BLaER1 treated with 17β-estradiol and CSF1 and Interleukin-3, amounts not matched to agents 10 nM and 100 nM (cell line): ENCODE data around the gene ACVR1B.

Experiments
- H3K27ac ChIP-seq, 11 experiments: shearing (Covaris generic); formaldehyde crosslinking; 2 replicates each; pipeline ENCODE4 v1.8.1; 2022
- H3K27me3 ChIP-seq, 11 experiments: shearing (Covaris generic); formaldehyde crosslinking; 2 replicates each; pipeline ENCODE4 v1.8.1; 2022
- H3K36me3 ChIP-seq, 11 experiments: shearing (Covaris generic); formaldehyde crosslinking; 2 replicates each; pipeline ENCODE4 v1.8.1; 2022
- H3K4me1 ChIP-seq, 10 experiments: shearing (Covaris generic); formaldehyde crosslinking; 2 replicates each; pipeline ENCODE4 v1.8.1; 2022
- H3K4me2 ChIP-seq, 11 experiments: shearing (Covaris generic); formaldehyde crosslinking; 2 replicates each; pipeline ENCODE4 v1.8.1; 2022
- H3K4me3 ChIP-seq, 10 experiments: shearing (Covaris generic); formaldehyde crosslinking; 2 replicates each; pipeline ENCODE4 v1.8.1; 2022
- H3K9ac ChIP-seq, 11 experiments: shearing (Covaris generic); formaldehyde crosslinking; 2 replicates each; pipeline ENCODE4 v1.8.1; 2022
- H3K9me3 ChIP-seq, 11 experiments: shearing (Covaris generic); formaldehyde crosslinking; replicated peaks in 1 of 11; 2 replicates each; pipeline ENCODE4 v1.8.1; 2022
- H4K20me1 ChIP-seq, 11 experiments: shearing (Covaris generic); formaldehyde crosslinking; 2 replicates each; pipeline ENCODE4 v1.8.1; 2022
- Cebpa-rat ChIP-seq, 11 experiments: shearing (Covaris generic); IDR thresholded peaks; 2 replicates each; pipeline ENCODE4 v1.8.1; 2022

Gene ACVR1B

DNA sequence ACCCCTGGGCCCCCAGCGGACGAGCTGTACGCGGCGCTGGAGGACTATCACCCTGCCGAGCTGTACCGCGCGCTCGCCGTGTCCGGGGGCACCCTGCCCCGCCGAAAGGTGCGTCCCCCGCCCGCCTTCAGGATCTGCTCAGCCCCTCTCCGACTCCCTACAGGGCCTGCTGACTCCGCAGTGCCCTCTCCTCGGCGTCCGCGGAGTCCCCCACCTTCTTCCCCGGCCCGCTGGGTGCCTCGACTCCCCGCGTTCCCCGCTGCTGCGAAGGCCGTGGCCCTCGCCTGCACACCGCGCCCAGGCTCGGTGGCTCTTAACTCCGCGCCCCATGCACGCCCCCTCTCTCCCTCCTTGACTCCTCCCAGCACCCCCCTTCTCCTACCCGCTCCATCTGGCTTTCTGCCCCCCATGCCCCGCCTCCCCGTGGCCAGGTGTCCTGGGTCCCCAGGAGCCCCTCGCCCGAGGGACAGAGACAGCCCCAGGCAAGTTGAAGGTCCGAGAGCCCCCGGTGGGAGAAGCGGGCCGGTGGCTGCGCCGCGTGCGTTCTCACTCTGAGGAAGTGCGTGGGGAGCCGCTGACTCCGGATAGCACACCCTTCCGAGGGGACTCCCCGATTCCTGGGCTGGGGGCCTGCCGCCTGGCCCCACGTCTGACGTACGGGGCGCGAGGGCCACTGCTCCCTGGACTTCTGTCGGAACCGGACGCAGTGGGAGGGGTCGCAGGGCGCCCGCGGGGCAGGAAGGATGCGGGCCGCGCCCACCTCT is 55.8 kb downstream of the ACVR1B start:
- peak overlapping the region; percentile 92 to 99 (median 97) for H3K4me2 ChIP-seq

DNA sequence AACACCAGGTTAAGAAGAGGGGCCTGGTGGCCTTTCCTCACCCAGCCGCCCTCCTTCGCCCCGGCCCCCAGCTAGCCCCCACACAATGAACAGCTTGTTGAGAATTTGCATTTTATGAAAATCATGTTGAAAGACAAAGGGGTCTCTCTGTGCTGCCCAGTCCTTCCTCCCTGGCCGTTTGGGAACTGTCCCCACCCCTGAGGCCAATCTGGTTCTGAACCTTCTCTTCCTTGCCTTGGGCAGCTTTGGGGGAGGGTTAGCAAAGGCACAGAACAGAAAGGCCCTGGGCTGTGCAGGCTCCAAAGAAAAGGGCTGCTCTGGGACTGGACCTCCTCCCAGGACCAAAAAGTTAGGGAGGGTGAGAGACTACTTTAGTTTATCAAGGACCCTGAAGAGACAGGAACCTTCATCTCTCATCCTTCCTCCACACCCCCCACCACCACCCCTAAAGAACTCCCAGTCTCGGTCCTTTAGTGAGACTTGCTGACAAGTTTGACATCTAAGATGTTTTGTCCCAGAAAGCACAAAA is 56.5 kb downstream of the ACVR1B start:
- peak overlapping the region; percentile 79 to 96 (median 92) for H3K4me3 ChIP-seq

More for the DNA sequence above, 55.8 kb downstream of the ACVR1B start:
- TF ChIP-seq Cebpa-rat (IDR thresholded peaks at IDR 0.05) = no peak
- Histone ChIP-seq H3K4me1 (peaks cover 71 to 80% (median 79%) of the 10 kb centered on the region in 10 experiments), H3K27me3 (peaks cover 0 to 27% (median 20%) of the 10 kb centered on the region in 11 experiments; a peak in 15 of 22 replicates), H3K9ac (peak overlapping the region; percentile 86 to 97 (median 93)), H3K9me3 (no peaks in the 10 kb centered on the region), H3K27ac (peak overlapping the region; percentile 77 to 92 (median 86)), H3K36me3 (peaks cover 18 to 38% (median 22%) of the 10 kb centered on the region in 11 experiments), H3K4me3 (peak overlapping the region; percentile 79 to 96 (median 92)), H4K20me1 (peaks cover 7 to 83% (median 48%) of the 10 kb centered on the region in 11 experiments; a peak in 19 of 22 replicates)

DNA sequence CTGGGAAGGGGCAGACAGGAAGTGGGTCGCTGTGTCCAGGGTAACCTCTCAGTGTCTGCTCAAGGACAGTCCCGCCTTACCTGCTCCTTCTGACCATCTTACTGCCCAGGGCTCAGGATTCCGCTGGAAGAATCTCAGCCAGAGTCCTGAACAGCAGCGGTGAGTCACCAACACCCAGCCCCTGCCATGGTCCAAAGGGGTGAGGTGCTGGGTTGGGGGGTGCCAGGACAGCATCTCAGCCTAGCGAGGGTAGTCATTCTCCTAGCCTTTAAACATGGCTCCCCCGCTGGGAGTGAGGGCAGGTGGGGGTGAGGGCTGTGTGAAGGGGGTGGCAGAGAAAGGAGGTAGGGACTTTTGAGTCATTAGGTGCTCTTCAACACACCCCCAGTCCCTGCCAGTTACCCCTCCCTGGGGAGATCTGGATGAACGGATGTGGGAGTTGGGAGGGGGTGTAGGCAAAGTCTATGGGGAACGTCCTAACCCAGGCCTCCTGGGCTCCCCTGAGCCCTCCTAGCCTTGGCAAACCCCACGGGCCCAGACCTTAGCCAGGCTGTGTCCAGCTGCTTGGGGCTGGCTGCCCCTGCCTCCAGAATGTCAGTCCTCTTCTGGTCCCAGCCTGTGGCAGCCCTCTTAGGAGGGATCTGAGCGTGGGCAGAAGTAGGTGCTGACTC is 57.7 kb downstream of the ACVR1B start:
- Histone ChIP-seq H3K4me2 (peak overlapping the region; percentile 92 to 99 (median 97)), H3K9me3 (no peaks in the 10 kb centered on the region), H3K27ac (peak overlapping the region; percentile 21 to 62 (median 42); a peak in 17 of 22 replicates), H3K36me3 (peaks cover 33 to 56% (median 39%) of the 10 kb centered on the region in 11 experiments), H3K4me3 (peak overlapping the region in 9 of 10 experiments; percentile 79 to 96 (median 93); a peak in 18 of 20 replicates), H4K20me1 (peaks cover 7 to 79% (median 40%) of the 10 kb centered on the region in 11 experiments; a peak in 19 of 22 replicates), H3K9ac (peak overlapping the region; percentile 17 to 97 (median 92); a peak in 21 of 22 replicates), H3K4me1 (peaks cover 52 to 62% (median 60%) of the 10 kb centered on the region in 10 experiments), H3K27me3 (peaks cover 0 to 24% (median 20%) of the 10 kb centered on the region in 11 experiments; a peak in 15 of 22 replicates)
- no peak for TF ChIP-seq Cebpa-rat (IDR thresholded peaks at IDR 0.05)

More for the DNA sequence above, 56.5 kb downstream of the ACVR1B start:
- Histone ChIP-seq H3K27me3 (peaks cover 0 to 27% (median 20%) of the 10 kb centered on the region in 11 experiments; a peak in 15 of 22 replicates), H3K9me3 (no peaks in the 10 kb centered on the region), H3K4me2 (peak overlapping the region; percentile 92 to 99 (median 97)), H3K27ac (peak overlapping the region; percentile 77 to 92 (median 86)), H3K9ac (peak overlapping the region; percentile 86 to 97 (median 93)), H3K36me3 (peaks cover 24 to 45% (median 28%) of the 10 kb centered on the region in 11 experiments), H4K20me1 (peaks cover 7 to 80% (median 47%) of the 10 kb centered on the region in 11 experiments; a peak in 19 of 22 replicates), H3K4me1 (peaks cover 64 to 73% (median 72%) of the 10 kb centered on the region in 10 experiments)
- TF ChIP-seq Cebpa-rat (IDR thresholded peaks at IDR 0.05) = no peak

DNA sequence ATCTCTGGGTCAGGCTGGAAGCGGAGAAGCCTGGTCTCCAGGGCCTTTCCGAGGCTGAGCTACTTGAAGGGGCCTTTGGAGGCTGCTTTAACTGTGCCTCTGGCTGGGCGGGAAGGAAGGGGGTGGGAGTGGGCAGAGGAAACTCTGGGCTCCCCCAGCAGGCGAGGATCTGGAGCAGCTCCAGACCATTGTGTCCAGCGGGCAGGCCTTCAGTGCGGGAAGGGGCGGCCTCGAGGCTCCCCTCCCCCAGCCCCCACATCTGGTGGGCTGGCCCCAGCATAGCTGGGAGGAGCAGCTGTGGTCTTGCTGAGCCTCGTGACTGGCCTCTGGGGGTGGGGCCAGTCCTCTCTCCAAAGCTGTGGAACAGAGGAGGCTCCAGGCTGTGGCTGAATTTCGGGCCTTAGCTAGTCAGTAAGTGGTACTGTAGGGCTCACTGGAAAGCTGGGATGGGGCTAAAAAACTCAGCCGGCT is 58.7 kb downstream of the ACVR1B start:
- peak overlapping the region in 9 of 10 experiments; percentile 79 to 96 (median 93); a peak in 13 of 20 replicates for H3K4me3 ChIP-seq

DNA sequence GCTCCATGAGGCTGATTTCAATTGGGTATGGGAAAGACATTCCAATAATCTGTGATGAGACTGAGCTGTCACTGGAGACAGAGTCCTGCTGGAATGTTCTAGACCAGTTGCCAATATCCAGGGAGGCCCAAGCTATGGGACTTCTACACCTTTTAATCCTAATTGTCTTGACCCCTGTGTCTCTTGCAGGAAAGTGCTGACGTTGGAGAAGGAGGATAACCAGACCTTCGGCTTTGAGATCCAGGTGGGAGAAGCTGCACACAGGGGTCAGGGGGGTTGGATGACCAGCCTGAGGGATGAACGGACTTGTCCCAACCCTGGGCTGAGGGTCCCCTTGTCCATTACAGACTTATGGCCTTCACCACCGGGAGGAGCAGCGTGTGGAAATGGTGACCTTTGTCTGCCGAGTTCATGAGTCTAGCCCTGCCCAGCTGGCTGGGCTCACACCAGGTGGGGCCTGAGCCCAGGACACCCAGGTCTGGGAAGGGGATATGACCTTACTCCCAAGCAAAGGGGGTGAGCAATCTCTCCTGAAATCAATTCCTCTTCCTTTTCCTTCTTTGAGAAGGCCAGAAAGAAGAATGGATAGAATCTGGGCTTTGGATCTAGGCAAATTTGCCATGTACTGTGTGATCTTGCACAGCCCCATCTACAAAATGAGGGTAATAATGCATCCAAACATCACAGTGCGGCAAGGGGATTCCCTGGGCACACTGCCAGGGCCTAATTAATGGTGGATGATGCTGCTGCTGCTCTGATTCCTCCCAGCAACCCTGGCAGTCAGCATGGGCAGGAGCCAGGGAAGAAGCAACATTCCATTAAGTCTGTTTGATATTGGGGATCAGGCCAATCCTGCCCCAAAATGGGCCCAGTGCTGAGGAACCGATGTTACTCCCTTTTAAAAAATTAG is 59.4 kb downstream of the ACVR1B start:
- Histone ChIP-seq H3K4me1 (peaks cover 34 to 54% (median 52%) of the 10 kb centered on the region in 10 experiments), H3K4me2 (peak overlapping the region; percentile 92 to 99 (median 97)), H3K4me3 (peak overlapping the region in 2 of 10 experiments; percentile 93 to 95; a peak in 1 of 20 replicates), H3K9me3 (no peaks in the 10 kb centered on the region), H3K36me3 (peaks cover 37 to 72% (median 51%) of the 10 kb centered on the region in 11 experiments), H4K20me1 (peaks cover 7 to 85% (median 42%) of the 10 kb centered on the region in 11 experiments; a peak in 18 of 22 replicates), H3K27ac (peak overlapping the region in 7 of 11 experiments; percentile 11 to 62 (median 41); a peak in 9 of 22 replicates), H3K27me3 (peaks cover 0 to 11% (median 6%) of the 10 kb centered on the region in 11 experiments; a peak in 15 of 22 replicates), H3K9ac (peak overlapping the region in 8 of 11 experiments; percentile 51 to 93 (median 90); a peak in 11 of 22 replicates)
- no peak for TF ChIP-seq Cebpa-rat (IDR thresholded peaks at IDR 0.05)

More for the DNA sequence above, 58.7 kb downstream of the ACVR1B start:
- no peaks in the 10 kb centered on the region for H3K9me3 ChIP-seq
- peak overlapping the region; percentile 92 to 99 (median 97) for H3K4me2 ChIP-seq
- peak overlapping the region; percentile 17 to 97 (median 92); a peak in 19 of 22 replicates for H3K9ac ChIP-seq
- no peak for TF ChIP-seq Cebpa-rat (IDR thresholded peaks at IDR 0.05)
- peaks cover 0 to 19% (median 12%) of the 10 kb centered on the region in 11 experiments; a peak in 15 of 22 replicates for H3K27me3 ChIP-seq
- peaks cover 37 to 64% (median 44%) of the 10 kb centered on the region in 11 experiments for H3K36me3 ChIP-seq
- peaks cover 7 to 80% (median 41%) of the 10 kb centered on the region in 11 experiments; a peak in 19 of 22 replicates for H4K20me1 ChIP-seq
- H3K4me1 ChIP-seq = peaks cover 42 to 54% (median 52%) of the 10 kb centered on the region in 10 experiments
- H3K27ac ChIP-seq = peak overlapping the region; percentile 0 to 62 (median 41); a peak in 14 of 22 replicates

DNA sequence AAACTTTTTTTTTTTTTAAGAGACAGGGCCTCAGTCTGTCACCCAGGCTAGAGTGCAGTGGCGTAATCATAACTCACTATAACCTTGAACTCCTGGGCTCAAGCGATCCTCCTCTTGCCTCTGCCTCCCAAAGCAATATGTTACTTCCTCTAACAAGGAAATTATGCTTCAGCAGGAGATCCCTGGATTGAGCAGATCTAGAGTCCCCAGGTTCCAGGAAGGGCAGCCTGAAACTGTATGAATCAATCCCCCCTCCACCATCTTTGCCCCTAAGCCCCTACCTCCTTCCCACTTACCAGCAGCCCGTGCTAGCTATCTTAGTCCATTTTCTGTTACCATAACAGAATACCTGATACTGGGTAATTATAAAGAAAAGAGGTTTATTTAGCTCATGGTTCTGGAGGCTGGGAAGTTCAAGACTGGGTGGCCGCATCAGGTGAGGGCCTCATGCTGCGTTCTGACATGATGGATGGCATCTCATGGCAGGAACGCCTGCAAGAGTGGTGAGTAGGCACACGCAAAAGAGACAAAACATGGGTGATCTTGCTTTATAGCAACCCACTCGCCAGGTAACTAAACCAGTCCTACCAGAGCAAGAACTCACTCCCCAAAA is 60.2 kb downstream of the ACVR1B start:
- H4K20me1 ChIP-seq = peaks cover 7 to 92% (median 38%) of the 10 kb centered on the region in 11 experiments; a peak in 18 of 22 replicates
- H3K27ac ChIP-seq = no peak overlapping the region
- peaks cover 30 to 56% (median 53%) of the 10 kb centered on the region in 10 experiments for H3K4me1 ChIP-seq
- H3K9me3 ChIP-seq = no peaks in the 10 kb centered on the region
- no peak overlapping the region for H3K4me3 ChIP-seq
- H3K9ac ChIP-seq = peak overlapping the region in 2 of 11 experiments; percentile 51 to 68; a peak in 2 of 22 replicates
- no peak for TF ChIP-seq Cebpa-rat (IDR thresholded peaks at IDR 0.05)
- H3K27me3 ChIP-seq = peaks cover 0 to 5% (median 0%) of the 10 kb centered on the region in 11 experiments; a peak in 5 of 22 replicates
- H3K36me3 ChIP-seq = peaks cover 37 to 74% (median 51%) of the 10 kb centered on the region in 11 experiments
- peak overlapping the region in 1 of 11 experiments; percentile 92; a peak in 1 of 22 replicates for H3K4me2 ChIP-seq
